Transverse colon (tissue), 4 donors: ENCODE data around the gene SLC39A6. TPM values are rescaled to one million over a fixed set of nuclear protein-coding genes. Genes with fewer than 3 reads are reported as not detected.

Experiments used
- DNase-seq: peaks from one replicate; pipeline ENCODE4 v3.0.0-alpha.2; 2019
- H3K27ac ChIP-seq, 4 donors: fragments of 200-600 bp; sonication (generic); 2 replicates each; pipeline ENCODE4 v1.5.1; 2016 to 2018; ENCODE audit warnings: inconsistent platforms in 4 of 4
- H3K27me3 ChIP-seq: fragments of 200-600 bp; sonication (generic); 2 replicates; pipeline ENCODE4 v1.5.1; 2017; ENCODE audit warnings: inconsistent platforms
- H3K36me3 ChIP-seq, 4 donors: fragments of 200-600 bp; sonication (generic); 2 replicates each; pipeline ENCODE4 v1.5.1; 2017 to 2019; ENCODE audit warnings: inconsistent platforms in 4 of 4
- H3K4me1 ChIP-seq, 4 donors: fragments of 200-600 bp; sonication (generic); 2 replicates each; pipeline ENCODE4 v1.5.1; 2017 to 2020; ENCODE audit warnings: inconsistent platforms in 4 of 4
- H3K4me3 ChIP-seq, 4 donors: fragments of 200-600 bp; sonication (generic); 1 replicate in 1 of 4; 2 replicates in 3 of 4; pipeline versions ENCODE4 v1.5.1 to v1.6.1; 2017 to 2019; ENCODE audit warnings: inconsistent platforms in 4 of 4
- H3K9me3 ChIP-seq, 2 donors: fragments of 200-600 bp; sonication (generic); 2 replicates each; pipeline ENCODE4 v1.5.1; 2017 to 2019; ENCODE audit warnings: inconsistent platforms in 2 of 2
- EP300 ChIP-seq: sonication (generic); formaldehyde crosslinking; IDR thresholded peaks from one replicate; pipeline ENCODE4 v1.6.1; 2017; ENCODE audit warnings: antibody characterized with exemption, low read depth
- POLR2A ChIP-seq: fragments of 450-650 bp; IDR thresholded peaks from one replicate; pipeline ENCODE4 v1.6.1; 2016; ENCODE audit warnings: antibody characterized with exemption, mild to moderate bottlenecking, moderate library complexity
- POLR2AphosphoS5 ChIP-seq, 3 donors: sonication (generic); formaldehyde crosslinking; IDR thresholded peaks; one replicate each; pipeline ENCODE4 v1.6.1; 2016; ENCODE audit warnings: antibody characterized with exemption in 3 of 3
- WGBS, 2 donors: methylation state at CpG; one replicate each; pipeline ENCODE4 v1.1.5; 2018; ENCODE audit warnings: low coverage in 1 of 2; 5-methylcytosine and 5-hydroxymethylcytosine counted together
- in situ Hi-C, 4 donors: fragments of 200-750 bp; cut with MboI; loops; one replicate each; pipeline versions ENCODE4 v1.15.0 to v1.15.1; 2017; ENCODE audit warnings: low sequenced_read_pairs in 3 of 4, low pct_ligation_motif_present in 1 of 4, low pct_unique_long_range_greater_than_20kb in 1 of 4
- intact Hi-C: fragments of 100-400 bp; cut with DNase I; formaldehyde crosslinking; loops from one replicate; pipeline ENCODE4 v1.15.1; 2023; ENCODE audit warnings: low total_unique reads
- total RNA-seq, 4 donors: library from RNA; depleted of rRNA; stranded (reverse); fragments of >200 nt; gene quantifications; one replicate each; pipeline ENCODE4 v1.1.0, GENCODE V29; 2016
- TF ChIP-seq, protein P1 (sequence below), 5 experiments: fragments of 200-600 bp in 3 of 5; fragments of 450-650 bp in 2 of 5; sonication (generic) in 3 of 5; IDR thresholded peaks; 1 replicate in 2 of 5; 2 replicates in 3 of 5; pipeline ENCODE4 v1.5.1; 2016 to 2017; ENCODE audit warnings: antibody characterized with exemption in 5 of 5, inconsistent platforms in 3 of 5, mild to moderate bottlenecking in 2 of 5, moderate library complexity in 1 of 5

SLC39A6 gene
- total RNA-seq, 4 donors from 2014 or later, result 4.5 to 24.3 (median 19.6) TPM

GRCh38 chr18:36114738-36115137 lies 14.4 kb downstream of the SLC39A6 start:
- no peaks in the 10 kb centered on the region for H3K9me3 ChIP-seq
- no peak overlapping the region for H3K4me3 ChIP-seq
- 87 to 93% methylated on average over 1 of the region's 1 CpG for WGBS, 2 donors
- in situ Hi-C loops, result no loop called here
- intact Hi-C loops, result no loop called here
- peaks cover 0 to 36% (median 14%) of the 10 kb centered on the region in 4 donors for H3K36me3 ChIP-seq
- H3K4me1 ChIP-seq, result no peaks in the 10 kb centered on the region
- H3K27me3 ChIP-seq, result no peaks in the 10 kb centered on the region
- TF ChIP-seq, protein P1, sequence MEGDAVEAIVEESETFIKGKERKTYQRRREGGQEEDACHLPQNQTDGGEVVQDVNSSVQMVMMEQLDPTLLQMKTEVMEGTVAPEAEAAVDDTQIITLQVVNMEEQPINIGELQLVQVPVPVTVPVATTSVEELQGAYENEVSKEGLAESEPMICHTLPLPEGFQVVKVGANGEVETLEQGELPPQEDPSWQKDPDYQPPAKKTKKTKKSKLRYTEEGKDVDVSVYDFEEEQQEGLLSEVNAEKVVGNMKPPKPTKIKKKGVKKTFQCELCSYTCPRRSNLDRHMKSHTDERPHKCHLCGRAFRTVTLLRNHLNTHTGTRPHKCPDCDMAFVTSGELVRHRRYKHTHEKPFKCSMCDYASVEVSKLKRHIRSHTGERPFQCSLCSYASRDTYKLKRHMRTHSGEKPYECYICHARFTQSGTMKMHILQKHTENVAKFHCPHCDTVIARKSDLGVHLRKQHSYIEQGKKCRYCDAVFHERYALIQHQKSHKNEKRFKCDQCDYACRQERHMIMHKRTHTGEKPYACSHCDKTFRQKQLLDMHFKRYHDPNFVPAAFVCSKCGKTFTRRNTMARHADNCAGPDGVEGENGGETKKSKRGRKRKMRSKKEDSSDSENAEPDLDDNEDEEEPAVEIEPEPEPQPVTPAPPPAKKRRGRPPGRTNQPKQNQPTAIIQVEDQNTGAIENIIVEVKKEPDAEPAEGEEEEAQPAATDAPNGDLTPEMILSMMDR (IDR thresholded peaks at IDR 0.05), result no peak
- TF ChIP-seq EP300, result no peak
- TF ChIP-seq POLR2A, result no peak
- no peak for TF ChIP-seq POLR2AphosphoS5 (IDR thresholded peaks at IDR 0.05)
- DNase-seq, result no peak
- H3K27ac ChIP-seq, result no peak overlapping the region

DNA sequence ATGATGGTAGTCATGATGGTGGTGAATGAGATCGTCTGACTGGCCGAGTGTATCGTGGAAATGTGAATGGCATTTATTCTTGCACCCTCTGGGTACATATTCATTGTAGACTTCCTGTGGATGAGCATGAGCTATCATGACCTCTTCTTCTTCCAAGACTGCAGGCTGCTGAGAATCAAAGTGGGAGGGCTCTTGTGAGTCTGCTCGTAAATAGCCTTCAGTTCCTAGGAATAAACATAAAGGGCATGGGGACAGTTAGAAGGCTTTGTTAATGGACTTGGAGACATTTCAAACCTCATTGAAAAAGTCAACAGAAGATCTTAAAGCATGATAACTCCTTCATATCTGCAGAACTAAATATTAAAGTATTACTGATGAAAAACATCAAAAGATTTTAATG lies 14.9 kb downstream of the SLC39A6 start:
- Histone ChIP-seq H3K36me3 (peaks cover 0 to 40% (median 16%) of the 10 kb centered on the region in 4 donors), H3K9me3 (no peaks in the 10 kb centered on the region), H3K27me3 (no peaks in the 10 kb centered on the region), H3K4me3 (no peak overlapping the region), H3K27ac (no peak overlapping the region), H3K4me1 (no peaks in the 10 kb centered on the region)
- TF ChIP-seq POLR2AphosphoS5 (IDR thresholded peaks at IDR 0.05), result no peak
- TF ChIP-seq POLR2A, result no peak
- no peak for TF ChIP-seq EP300
- TF ChIP-seq, protein P1 (IDR thresholded peaks at IDR 0.05), result no peak
- in situ Hi-C loops (no loop called here), intact Hi-C loops (no loop called here)
- no peak for DNase-seq
- 81 to 91% methylated on average over 4 of the region's 4 CpGs for WGBS, 2 donors

GRCh38 chr18:36112302-36112701 lies 16.8 kb downstream of the SLC39A6 start:
- Histone ChIP-seq H3K27me3 (no peaks in the 10 kb centered on the region), H3K36me3 (peaks cover 0 to 40% (median 16%) of the 10 kb centered on the region in 4 donors), H3K27ac (no peak overlapping the region), H3K9me3 (no peaks in the 10 kb centered on the region), H3K4me3 (no peak overlapping the region), H3K4me1 (no peaks in the 10 kb centered on the region)
- TF ChIP-seq EP300 (no peak), POLR2AphosphoS5 (IDR thresholded peaks at IDR 0.05) (no peak), POLR2A (no peak)
- TF ChIP-seq, protein P1 (IDR thresholded peaks at IDR 0.05), result no peak
- in situ Hi-C loops (no loop called here), intact Hi-C loops (no loop called here)
- no peak for DNase-seq

DNA sequence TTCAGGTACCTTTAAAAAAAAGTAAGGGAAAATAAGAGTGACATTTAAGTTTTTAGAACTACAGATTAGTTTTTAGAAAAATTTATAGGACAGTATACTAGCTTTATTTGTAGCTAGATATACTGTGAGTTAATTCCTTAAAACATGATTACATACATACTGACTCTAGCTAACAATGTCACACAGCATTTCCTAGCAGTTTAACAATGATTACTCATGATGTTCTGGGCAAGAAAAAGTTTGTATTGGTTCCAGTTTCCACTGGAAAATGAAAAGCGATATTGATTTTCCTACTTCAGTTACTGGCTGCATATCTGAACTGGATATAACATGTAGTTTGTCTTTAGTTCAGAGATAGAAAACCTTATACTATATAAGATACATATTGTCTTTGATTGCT lies 19.4 kb downstream of the SLC39A6 start:
- in situ Hi-C loops, result no loop called here
- H3K27ac ChIP-seq, result no peak overlapping the region
- intact Hi-C loops, result no loop called here
- DNase-seq, result no peak
- no peaks in the 10 kb centered on the region for H3K27me3 ChIP-seq
- no peak for TF ChIP-seq POLR2A
- TF ChIP-seq, protein P1 (IDR thresholded peaks at IDR 0.05), result no peak
- no peak for TF ChIP-seq POLR2AphosphoS5 (IDR thresholded peaks at IDR 0.05)
- no peak for TF ChIP-seq EP300
- no peaks in the 10 kb centered on the region for H3K9me3 ChIP-seq
- 91 to 95% methylated on average over 1 of the region's 1 CpG for WGBS, 2 donors
- peaks cover 0 to 31% (median 15%) of the 10 kb centered on the region in 4 donors for H3K36me3 ChIP-seq
- H3K4me1 ChIP-seq, result no peaks in the 10 kb centered on the region
- H3K4me3 ChIP-seq, result no peak overlapping the region
